Measurements from ENCODE around the gene RGS12.

Gene RGS12

DNA sequence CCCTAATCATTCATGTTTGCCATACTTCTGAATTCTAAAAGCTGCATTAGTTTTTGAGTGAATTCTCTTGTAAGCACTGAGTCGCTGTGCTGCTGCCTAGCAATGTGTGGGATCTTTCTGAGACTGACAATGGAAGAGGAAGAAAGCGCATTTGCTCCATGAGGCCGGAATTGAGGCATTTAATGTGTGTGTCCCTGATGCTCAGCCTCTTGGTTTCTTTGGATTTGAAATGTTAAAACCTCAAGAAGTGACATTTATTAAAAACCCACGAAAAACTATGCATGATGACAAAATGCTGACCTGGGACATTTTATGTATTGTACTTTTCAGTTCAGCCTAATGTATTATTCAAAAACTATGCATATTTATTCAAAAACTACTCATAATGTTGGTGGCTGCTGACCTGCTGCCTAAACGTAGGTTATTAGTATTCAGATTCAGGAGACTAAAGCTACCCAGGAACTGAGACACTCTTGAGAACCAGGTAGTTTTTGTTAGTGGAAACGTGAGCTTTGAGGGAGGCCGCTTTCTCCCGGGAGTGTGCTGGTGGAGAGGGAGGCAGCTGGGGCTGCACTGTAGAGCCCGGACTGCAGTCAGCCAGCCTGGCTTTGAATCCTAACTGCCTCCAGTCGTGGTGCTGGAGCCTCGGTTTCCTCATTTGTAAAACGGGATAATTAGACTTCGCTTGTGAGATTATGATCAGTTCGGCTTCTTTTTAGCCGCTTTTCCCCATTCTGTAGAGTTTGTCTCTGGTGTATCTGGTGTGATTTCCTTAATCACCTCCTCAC, 11.3 kb downstream of the RGS12 start:
- H3K4me3 ChIP-seq (ENCODE audit: control insufficient read depth, low read depth, low read length) = no peak overlapping the region
- TF ChIP-seq, protein P1, sequence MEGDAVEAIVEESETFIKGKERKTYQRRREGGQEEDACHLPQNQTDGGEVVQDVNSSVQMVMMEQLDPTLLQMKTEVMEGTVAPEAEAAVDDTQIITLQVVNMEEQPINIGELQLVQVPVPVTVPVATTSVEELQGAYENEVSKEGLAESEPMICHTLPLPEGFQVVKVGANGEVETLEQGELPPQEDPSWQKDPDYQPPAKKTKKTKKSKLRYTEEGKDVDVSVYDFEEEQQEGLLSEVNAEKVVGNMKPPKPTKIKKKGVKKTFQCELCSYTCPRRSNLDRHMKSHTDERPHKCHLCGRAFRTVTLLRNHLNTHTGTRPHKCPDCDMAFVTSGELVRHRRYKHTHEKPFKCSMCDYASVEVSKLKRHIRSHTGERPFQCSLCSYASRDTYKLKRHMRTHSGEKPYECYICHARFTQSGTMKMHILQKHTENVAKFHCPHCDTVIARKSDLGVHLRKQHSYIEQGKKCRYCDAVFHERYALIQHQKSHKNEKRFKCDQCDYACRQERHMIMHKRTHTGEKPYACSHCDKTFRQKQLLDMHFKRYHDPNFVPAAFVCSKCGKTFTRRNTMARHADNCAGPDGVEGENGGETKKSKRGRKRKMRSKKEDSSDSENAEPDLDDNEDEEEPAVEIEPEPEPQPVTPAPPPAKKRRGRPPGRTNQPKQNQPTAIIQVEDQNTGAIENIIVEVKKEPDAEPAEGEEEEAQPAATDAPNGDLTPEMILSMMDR (conservative IDR thresholded peaks at IDR 0.05; ENCODE audit: control insufficient read depth, insufficient read depth, low read depth, low read length) = no peak
- no peak for DNase-seq (ENCODE audit: low read depth)

DNA sequence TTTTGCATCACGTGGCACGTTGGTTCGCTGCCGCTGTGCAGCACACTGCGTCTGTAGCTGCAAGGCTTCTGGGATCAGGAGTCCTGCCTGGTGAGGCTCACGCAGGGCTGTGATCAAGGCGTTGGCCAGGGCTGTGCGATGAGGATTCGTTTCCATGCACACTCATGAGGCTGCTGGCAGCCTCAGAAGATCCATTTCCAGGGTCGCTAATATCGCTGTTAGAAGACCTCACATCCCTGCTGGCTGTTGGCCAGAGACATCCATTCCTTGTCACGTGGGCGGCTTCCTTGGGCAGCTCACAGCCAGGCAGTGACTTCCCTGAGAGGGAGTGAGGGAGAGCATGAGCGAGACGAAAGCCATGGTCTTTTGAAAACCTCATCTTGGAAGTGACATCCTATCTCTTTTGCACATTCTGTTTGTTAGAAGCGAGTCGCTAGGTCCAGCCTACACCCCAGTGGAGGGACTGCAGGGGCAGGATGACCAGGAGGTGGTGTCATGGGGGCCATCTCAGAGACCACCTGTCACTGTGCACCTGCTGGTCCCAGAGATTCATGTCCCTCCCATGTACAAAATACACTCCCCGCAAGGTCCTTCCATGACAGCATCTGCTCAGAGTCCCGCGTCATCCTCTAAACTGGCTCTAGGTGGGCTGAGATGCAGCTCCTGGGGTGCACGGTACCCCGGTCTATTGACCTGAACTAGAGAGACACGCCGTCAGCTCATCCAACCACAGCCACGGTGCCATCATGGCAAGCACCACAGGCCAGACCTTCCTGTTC, 12.2 kb downstream of the RGS12 start:
- DNase-seq (ENCODE audit: low read depth) = peak; percentile 48
- H3K4me3 ChIP-seq (ENCODE audit: control insufficient read depth, low read depth, low read length) = no peak overlapping the region
- TF ChIP-seq, protein P1 (conservative IDR thresholded peaks at IDR 0.05; ENCODE audit: control insufficient read depth, insufficient read depth, low read depth, low read length) = no peak

DNA sequence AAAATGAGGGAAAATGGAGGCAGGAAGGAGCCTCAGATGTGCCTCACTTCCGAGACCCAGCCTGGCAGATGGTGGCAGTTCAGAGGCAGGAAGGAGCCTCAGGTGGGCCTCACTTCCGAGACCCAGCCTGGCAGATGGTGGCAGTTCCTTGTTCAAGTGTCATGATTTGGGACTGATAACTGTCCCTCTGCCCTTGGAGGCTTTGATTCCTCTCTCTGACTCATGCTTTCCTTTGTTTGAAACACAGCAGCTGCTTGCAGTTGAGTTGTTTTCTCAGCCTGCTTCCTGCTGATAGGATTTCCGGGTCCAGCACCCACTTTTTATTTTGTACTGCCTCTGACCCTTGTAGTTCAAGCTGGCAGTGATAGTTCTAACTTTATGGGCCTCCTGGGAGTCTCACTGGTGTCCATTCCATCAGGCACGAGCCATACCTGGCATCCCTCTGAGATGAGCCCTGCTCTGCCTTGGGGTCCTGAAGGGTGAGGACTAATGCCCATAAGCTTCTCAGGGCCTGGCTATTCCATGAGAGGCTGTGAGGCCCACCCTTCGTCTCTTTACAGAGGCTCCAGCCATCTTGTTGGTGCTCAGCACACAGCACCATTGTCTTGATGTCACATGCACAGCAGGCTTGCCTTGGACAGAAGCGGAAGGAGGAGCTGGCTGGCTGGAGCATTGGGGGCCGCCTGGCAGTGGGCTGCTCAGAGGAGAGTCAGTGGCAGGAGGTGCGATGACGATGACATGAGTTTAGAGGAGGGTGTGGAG, 13.0 kb downstream of the RGS12 start:
- TF ChIP-seq, protein P1 (conservative IDR thresholded peaks at IDR 0.05; ENCODE audit: control insufficient read depth, insufficient read depth, low read depth, low read length) = no peak
- DNase-seq (ENCODE audit: low read depth) = no peak
- no peak overlapping the region for H3K4me3 ChIP-seq (ENCODE audit: control insufficient read depth, low read depth, low read length)

DNA sequence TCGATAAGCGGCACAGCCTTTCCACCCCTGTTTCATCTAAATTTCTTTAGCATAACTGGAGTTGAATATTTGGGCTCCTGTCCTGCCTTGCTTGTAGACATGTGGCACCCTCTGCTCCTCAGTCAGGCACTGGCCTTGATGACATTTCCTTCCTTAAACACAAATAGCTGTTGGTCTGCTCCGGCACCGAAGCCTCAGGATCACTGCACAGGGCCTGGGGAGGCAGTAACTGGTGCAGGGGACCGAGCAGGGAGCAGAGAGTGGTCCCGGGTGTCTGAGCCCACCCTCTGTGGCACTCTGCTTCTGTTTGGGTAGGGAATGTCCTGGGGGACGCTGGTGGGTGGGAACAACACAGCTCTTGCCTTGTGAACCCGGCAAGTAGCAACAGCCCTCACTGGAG, 13.6 kb downstream of the RGS12 start:
- TF ChIP-seq, protein P1 (conservative IDR thresholded peaks at IDR 0.05; ENCODE audit: control insufficient read depth, insufficient read depth, low read depth, low read length) = no peak
- no peak overlapping the region for H3K4me3 ChIP-seq (ENCODE audit: control insufficient read depth, low read depth, low read length)
- DNase-seq (ENCODE audit: low read depth) = no peak

DNA sequence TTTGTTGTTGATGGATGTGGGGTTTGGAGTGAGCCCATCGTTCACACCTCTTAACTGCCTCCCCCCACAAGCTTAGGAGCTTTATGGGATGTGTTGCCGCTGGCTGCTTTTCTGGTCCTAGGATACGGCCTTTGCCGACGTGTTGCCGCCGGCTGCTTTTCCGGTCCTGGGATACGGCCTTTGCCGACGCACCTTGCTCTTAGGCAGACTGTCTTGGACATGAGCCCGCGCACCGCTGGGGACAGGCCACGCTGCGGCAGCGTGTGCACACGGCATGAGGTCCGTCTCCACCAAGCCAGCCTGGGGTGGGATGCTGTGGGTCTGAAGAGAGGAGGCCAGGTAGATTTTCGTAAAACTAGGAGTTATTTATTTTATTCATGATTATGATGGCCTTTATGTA, 14.2 kb downstream of the RGS12 start:
- DNase-seq (ENCODE audit: low read depth) = no peak
- TF ChIP-seq, protein P1 (conservative IDR thresholded peaks at IDR 0.05; ENCODE audit: control insufficient read depth, insufficient read depth, low read depth, low read length) = no peak
- H3K4me3 ChIP-seq (ENCODE audit: control insufficient read depth, low read depth, low read length) = no peak overlapping the region

DNA sequence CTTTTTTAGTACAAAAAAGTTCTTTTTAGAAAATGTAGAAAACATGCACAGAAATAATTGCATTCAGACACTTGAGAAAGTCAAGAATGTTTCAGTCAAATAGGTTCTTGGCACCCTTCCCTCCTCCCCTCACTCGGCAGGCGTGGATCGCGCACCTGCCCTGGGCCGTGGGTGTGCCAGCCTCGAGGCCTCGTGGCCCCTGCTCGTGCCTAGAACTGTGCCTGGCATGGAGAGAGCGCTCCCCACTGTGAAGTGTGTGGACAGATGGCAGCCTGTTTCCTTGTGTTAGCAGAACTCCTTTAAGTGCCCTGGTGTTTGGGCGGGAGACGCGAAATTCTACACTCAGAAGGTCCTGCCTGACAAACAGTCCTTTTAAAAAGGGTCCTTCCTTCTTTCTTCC, 14.7 kb downstream of the RGS12 start:
- TF ChIP-seq, protein P1 (conservative IDR thresholded peaks at IDR 0.05; ENCODE audit: control insufficient read depth, insufficient read depth, low read depth, low read length) = no peak
- no peak overlapping the region for H3K4me3 ChIP-seq (ENCODE audit: control insufficient read depth, low read depth, low read length)
- DNase-seq (ENCODE audit: low read depth) = no peak
